Adipocyte (in vitro differentiated cells): Measurements from ENCODE around the gene CANX.

Source experiments
- DNase-seq: peaks from one replicate; pipeline ENCODE4 v3.0.0-alpha.2; 2015; ENCODE audit warnings: low read depth
- H3K27me3 ChIP-seq: replicated peaks from 2 replicates; pipeline ENCODE4 v1.7.0; 2013; ENCODE audit warnings: mild to moderate bottlenecking, low read length, moderate library complexity; ENCODE audit not compliant: control insufficient read depth, insufficient read depth
- H3K36me3 ChIP-seq: 2 replicates; pipeline ENCODE4 v1.7.0; 2013; ENCODE audit warnings: low read length, mild to moderate bottlenecking, moderate library complexity; ENCODE audit not compliant: control insufficient read depth, insufficient read depth, severe bottlenecking
- H3K4me1 ChIP-seq: 2 replicates; pipeline ENCODE4 v1.7.0; 2013; ENCODE audit warnings: mild to moderate bottlenecking, low read length, moderate library complexity; ENCODE audit not compliant: control insufficient read depth, insufficient read depth
- H3K4me3 ChIP-seq: 2 replicates; pipeline ENCODE4 v1.7.0; 2013; ENCODE audit warnings: mild to moderate bottlenecking, low read length, moderate library complexity
- H3K9ac ChIP-seq: 2 replicates; pipeline ENCODE4 v1.7.0; 2013; ENCODE audit warnings: mild to moderate bottlenecking, low read length, moderate library complexity
- H3K9me3 ChIP-seq: 2 replicates; pipeline ENCODE4 v1.7.0; 2013; ENCODE audit warnings: mild to moderate bottlenecking, low read length, moderate library complexity; ENCODE audit not compliant: control insufficient read depth

The CANX gene

DNA sequence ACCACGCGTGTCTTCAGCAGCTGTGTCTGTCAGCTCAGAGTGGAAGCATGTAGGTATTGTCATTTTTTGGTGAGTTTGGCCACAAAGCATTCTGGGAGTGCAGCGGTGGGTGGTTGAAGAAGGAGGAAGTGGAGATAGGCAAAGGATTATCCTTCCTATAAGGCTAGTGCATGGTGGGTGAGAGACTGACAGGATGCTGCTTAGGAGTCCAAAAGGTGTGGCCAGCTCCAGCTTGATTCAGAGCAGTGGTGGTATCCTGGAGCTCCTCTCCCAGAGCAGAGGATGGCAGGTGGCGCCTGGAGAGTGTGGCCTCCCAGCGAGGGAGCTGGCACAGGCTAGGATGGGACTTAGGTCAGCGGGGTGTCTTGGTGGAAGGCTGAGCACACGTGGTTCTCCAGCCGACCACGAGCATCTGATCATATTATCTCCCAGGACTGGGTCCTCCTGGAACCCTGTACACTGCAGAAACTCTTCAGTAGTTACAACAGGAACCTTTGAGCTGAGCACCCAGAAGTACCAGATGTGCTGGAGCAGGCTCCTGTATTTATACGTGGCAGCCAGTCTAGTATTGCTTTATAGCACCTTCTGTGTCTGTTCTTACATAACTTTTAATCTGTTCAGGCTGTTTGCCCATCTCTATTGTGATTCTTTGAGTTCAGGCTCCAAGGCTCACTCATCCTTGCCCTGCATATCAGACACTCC is 63.5 kb downstream of the CANX start:
- H3K4me1 ChIP-seq, result peaks cover 71% of the 10 kb centered on the region
- H3K4me3 ChIP-seq, result no peak overlapping the region
- H3K27me3 ChIP-seq, result no peaks in the 10 kb centered on the region
- peak overlapping the region; percentile 59 for H3K9ac ChIP-seq
- H3K9me3 ChIP-seq, result no peaks in the 10 kb centered on the region
- peaks cover 12% of the 10 kb centered on the region for H3K36me3 ChIP-seq
- no peak for DNase-seq

DNA sequence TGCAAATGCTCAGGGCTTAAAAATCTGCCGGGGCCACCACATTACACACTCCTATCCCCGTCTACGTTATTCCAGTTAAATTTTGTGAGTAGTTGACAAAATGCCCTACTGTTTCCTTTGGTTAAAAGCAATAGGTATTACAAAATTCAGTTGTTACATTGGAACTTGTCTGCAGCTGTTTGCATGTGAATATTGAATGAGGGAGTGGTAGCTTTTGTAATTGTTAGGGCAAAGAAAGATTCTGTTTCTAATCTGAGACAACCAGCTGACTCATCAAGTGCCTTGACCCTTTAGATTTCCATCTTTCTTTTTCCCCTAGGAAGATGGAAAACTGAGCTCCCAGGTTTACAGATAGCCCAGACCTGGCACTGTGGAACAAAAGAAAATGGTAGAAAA is 64.0 kb downstream of the CANX start:
- Histone ChIP-seq H3K4me1 (peaks cover 69% of the 10 kb centered on the region), H3K4me3 (no peak overlapping the region), H3K36me3 (peaks cover 12% of the 10 kb centered on the region), H3K9me3 (no peaks in the 10 kb centered on the region), H3K9ac (peak overlapping the region; percentile 59), H3K27me3 (no peaks in the 10 kb centered on the region)
- peak; percentile 79 for DNase-seq

DNA sequence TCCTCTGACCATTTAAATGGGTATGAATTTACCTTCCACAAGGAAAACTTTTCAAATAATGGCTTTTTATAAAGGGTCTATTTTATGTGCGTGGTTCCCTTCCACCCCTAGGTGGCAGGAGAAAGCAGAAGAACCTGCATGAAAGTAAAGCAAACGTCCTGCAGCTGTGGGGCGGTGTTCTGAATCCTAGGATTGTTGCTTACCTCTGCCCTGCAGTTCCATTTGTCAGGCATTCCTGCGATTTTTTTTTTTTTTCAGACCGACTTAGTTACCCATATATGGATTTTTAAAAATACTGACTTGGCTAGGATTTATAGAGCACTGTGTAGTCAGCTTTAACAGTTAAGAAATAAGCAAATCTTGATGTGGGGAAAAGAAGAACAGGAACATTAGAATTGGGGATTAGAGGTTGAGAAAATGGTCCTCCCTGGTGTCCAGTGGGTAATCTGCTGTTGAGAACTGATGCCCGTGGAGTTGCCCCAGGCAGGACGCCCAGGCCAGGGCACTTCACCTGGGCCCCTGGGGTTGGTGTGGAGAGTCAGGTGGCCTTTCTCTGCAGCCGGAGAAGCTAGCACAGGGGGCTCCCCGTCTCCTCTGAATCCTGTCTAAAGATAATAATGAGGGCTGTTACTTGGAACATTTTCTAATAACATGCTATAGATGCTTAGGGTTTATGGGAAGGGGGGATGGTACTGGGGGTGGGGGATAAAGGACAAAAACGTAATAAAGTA is 64.6 kb downstream of the CANX start:
- Histone ChIP-seq H3K4me1 (peaks cover 65% of the 10 kb centered on the region), H3K4me3 (no peak overlapping the region), H3K27me3 (no peaks in the 10 kb centered on the region), H3K36me3 (peaks cover 14% of the 10 kb centered on the region), H3K9ac (peak overlapping the region; percentile 66), H3K9me3 (no peaks in the 10 kb centered on the region)
- DNase-seq, result peak; percentile 89

DNA sequence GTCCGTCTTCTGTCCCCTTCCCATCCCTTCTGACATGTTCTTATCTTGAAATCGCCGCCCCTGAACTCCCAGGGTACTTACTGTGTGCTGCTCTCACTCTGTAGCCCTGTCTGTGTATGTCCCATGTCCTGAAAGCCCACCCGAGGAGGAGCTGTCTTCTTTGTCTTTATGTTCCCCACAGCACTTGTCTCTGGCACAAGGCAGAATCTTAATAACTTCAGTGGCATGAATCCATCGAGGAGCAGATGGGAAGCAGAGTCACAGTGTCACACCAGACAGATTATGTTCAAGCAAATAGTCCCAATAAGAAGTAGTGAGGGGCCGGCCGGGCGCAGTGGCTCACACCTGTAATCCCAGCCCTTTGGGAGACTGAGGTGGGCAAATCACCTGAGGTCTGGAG is 65.3 kb downstream of the CANX start:
- H3K9me3 ChIP-seq, result no peaks in the 10 kb centered on the region
- no peak overlapping the region for H3K4me3 ChIP-seq
- H3K36me3 ChIP-seq, result peaks cover 21% of the 10 kb centered on the region
- H3K4me1 ChIP-seq, result peaks cover 65% of the 10 kb centered on the region
- no peaks in the 10 kb centered on the region for H3K27me3 ChIP-seq
- H3K9ac ChIP-seq, result peak overlapping the region; percentile 66
- DNase-seq, result peak; percentile 7

- peaks cover 32% of the 10 kb centered on the region for H3K36me3 ChIP-seq
- peak; percentile 78 for DNase-seq
- peaks cover 57% of the 10 kb centered on the region for H3K4me1 ChIP-seq
- H3K9me3 ChIP-seq, result no peaks in the 10 kb centered on the region
- H3K27me3 ChIP-seq, result no peaks in the 10 kb centered on the region
- H3K9ac ChIP-seq, result peak overlapping the region; percentile 55
- H3K4me3 ChIP-seq, result peak overlapping the region; percentile 51
Measured at GRCh38 chr5:179765400-179765799, 66.6 kb downstream of the CANX start.

GRCh38 chr5:179766021-179766725 is 67.4 kb downstream of the CANX start:
- Histone ChIP-seq H3K4me1 (peaks cover 57% of the 10 kb centered on the region), H3K27me3 (no peaks in the 10 kb centered on the region), H3K9me3 (no peaks in the 10 kb centered on the region), H3K4me3 (no peak overlapping the region), H3K9ac (peak overlapping the region; percentile 55), H3K36me3 (peaks cover 39% of the 10 kb centered on the region)
- peak; percentile 70 for DNase-seq

- no peaks in the 10 kb centered on the region for H3K27me3 ChIP-seq
- H3K9me3 ChIP-seq, result no peaks in the 10 kb centered on the region
- DNase-seq, result no peak
- peak overlapping the region; percentile 55 for H3K9ac ChIP-seq
- H3K36me3 ChIP-seq, result peaks cover 47% of the 10 kb centered on the region
- no peak overlapping the region for H3K4me3 ChIP-seq
- peaks cover 54% of the 10 kb centered on the region for H3K4me1 ChIP-seq
Measured at GRCh38 chr5:179766726-179767455, 68.1 kb downstream of the CANX start.

GRCh38 chr5:179767496-179768100 is 68.8 kb downstream of the CANX start:
- Histone ChIP-seq H3K27me3 (no peaks in the 10 kb centered on the region), H3K4me3 (no peak overlapping the region), H3K36me3 (peaks cover 53% of the 10 kb centered on the region), H3K9ac (no peak overlapping the region), H3K4me1 (peaks cover 47% of the 10 kb centered on the region), H3K9me3 (no peaks in the 10 kb centered on the region)
- no peak for DNase-seq

DNA sequence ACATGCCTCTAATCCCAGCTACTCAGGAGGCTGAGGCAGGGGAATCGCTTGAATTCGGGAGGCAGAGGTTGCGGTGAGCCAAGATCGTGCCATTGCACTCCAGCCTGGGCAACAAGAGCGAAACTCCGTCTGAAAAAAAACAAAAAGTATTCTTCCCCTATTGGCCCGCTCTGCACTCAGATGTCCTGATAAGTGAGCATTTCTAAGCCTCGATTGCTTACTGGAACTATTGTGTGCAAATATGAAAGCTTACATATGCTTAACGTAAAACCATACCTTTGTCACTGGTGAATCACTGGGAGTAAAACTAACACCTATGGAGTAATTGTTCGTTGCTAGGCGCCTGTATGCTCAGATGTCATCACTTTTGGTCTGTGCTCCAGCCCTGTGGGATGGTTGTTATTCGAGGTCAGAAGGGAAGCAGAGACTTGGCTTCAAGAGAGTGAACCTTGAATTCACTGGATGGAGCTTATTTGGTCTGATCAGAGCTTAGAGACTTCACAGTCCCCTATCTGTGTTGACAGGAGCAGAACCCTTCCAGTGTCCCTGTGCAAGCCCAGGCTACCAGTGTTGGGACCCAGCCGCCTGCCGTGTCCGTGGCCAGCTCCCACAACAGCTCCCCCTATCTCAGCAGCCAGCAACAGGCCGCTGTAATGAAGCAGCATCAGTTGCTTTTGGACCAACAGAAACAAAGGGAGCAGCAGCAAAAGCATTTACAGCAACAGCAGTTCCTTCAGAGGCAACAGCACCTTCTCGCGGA is 69.7 kb downstream of the CANX start:
- H3K4me3 ChIP-seq, result no peak overlapping the region
- no peaks in the 10 kb centered on the region for H3K27me3 ChIP-seq
- peaks cover 37% of the 10 kb centered on the region for H3K4me1 ChIP-seq
- H3K36me3 ChIP-seq, result peaks cover 61% of the 10 kb centered on the region
- DNase-seq, result no peak
- H3K9me3 ChIP-seq, result no peaks in the 10 kb centered on the region
- H3K9ac ChIP-seq, result no peak overlapping the region

- Histone ChIP-seq H3K4me1 (peaks cover 30% of the 10 kb centered on the region), H3K27me3 (no peaks in the 10 kb centered on the region), H3K4me3 (no peak overlapping the region), H3K9me3 (no peaks in the 10 kb centered on the region), H3K9ac (no peak overlapping the region), H3K36me3 (peaks cover 69% of the 10 kb centered on the region)
- no peak for DNase-seq
Measured at GRCh38 chr5:179769271-179769670, 70.5 kb downstream of the CANX start.
